GM10266 (cell line): Measurements from ENCODE around the gene EFCAB9.

Experiments
- DNase-seq: peaks from one replicate; pipeline ENCODE4 v3.0.0; 2012; ENCODE audit errors: extremely low spot score
- TF ChIP-seq, protein P1 (sequence below): IDR thresholded peaks from 2 replicates; pipeline ENCODE4 v1.5.1; 2012; ENCODE audit warnings: mild to moderate bottlenecking, low read depth; ENCODE audit not compliant: control insufficient read depth, insufficient read depth; ENCODE audit errors: missing control alignments

The EFCAB9 gene

DNA sequence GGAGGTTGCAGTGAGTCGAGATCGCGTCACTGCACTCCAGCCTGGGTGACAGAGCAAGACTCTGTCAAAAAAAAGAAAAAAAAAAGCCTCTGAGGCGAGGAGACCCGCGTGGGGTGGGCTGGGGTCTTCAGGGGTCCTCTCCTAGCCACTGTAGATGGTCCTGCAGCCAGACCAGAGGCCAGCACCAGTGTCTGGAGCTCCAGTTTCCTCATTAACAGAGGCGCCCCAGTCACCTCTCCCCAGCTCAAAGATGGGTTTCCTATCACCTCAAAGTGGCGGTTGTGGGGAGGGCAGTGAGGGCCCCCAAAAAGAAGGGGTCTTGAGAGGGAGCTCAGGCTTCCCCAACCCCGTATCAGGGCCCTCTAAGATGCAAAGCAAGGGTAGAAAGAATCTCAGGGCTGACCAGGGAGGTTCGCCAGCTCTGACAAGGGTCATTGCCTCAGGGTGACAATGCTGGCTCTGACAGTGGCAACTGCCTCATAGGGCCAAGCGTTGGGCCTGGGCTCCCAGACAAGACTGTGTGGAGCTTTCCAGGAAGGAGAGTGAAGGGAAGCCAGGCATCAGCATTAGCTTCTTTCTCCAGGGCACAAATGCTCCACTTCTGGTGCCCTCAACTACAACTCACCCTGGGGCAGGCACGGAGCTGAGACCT, 20.9 kb upstream of the EFCAB9 start:
- DNase-seq = no peak
- TF ChIP-seq, protein P1, sequence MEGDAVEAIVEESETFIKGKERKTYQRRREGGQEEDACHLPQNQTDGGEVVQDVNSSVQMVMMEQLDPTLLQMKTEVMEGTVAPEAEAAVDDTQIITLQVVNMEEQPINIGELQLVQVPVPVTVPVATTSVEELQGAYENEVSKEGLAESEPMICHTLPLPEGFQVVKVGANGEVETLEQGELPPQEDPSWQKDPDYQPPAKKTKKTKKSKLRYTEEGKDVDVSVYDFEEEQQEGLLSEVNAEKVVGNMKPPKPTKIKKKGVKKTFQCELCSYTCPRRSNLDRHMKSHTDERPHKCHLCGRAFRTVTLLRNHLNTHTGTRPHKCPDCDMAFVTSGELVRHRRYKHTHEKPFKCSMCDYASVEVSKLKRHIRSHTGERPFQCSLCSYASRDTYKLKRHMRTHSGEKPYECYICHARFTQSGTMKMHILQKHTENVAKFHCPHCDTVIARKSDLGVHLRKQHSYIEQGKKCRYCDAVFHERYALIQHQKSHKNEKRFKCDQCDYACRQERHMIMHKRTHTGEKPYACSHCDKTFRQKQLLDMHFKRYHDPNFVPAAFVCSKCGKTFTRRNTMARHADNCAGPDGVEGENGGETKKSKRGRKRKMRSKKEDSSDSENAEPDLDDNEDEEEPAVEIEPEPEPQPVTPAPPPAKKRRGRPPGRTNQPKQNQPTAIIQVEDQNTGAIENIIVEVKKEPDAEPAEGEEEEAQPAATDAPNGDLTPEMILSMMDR = no peak

DNA sequence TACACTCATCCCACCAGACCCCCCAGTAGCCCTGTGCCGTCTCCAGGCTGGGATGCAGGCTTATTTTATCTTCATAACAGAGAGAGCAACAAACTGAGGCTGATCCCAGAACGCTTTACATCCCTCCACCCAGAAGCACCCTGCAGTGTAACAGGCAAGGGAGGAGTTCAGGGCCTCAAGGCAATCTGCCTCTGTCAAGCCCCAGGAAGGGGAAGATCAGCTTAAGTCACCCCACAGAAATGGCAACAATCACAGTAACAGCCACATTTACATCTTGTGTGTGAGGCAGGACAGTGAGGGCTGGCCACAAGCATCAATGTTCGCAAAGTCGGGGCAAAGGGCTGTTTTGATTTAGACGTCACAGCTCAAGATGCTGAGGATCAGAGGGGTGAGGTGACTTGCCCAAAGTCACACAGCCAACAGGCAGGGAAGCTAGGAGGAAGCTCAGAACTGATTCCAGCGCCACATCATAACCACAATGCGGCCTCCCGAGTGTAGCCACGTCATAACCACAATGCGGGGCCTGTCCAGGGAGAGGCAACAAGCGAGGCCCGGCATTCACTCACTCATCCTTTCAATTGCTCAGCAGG, 20.3 kb upstream of the EFCAB9 start:
- DNase-seq = no peak
- TF ChIP-seq, protein P1 = no peak

DNA sequence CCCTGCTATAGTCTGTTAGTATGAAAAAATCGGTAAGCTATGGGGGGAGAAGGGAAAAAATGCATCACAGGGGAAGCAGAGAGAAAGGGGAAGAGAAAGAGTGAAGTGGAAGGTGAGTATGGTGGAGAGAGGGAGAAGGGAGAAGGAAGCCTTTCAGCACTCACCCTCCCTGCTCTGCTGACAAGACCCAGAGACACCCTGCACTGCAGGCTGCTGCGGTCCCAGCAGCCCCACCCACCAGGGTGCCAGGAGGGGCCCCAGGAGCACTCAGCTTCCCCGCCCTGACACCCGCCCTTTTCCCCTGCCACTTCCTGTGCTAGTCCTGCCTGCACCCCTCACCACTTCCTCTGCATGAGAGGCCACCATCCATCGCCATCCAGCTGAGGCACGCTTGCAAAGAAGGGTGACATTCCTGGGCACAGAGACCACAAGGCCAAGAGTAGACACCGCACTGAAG, 18.7 kb upstream of the EFCAB9 start:
- TF ChIP-seq, protein P1 = no peak
- peak; percentile 71 for DNase-seq

DNA sequence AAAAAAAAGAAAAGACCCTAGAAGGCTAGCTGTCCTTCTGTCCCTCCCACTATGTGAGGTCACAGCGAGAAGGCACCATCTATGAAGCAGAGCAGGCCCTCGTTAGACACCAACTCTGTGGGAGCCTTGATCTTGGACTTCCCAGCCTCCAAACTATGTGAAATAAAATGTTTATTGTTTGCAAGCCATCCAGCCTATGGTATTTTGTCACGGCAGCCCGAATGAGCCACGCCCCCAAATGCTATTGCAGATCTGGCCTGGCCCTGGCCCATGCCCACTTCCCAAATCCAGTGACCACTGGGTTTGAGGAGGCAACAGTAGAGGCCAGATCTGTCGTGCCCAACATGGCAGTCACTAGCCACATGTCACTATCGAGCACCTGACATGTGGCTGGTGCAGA, 16.8 kb upstream of the EFCAB9 start:
- no peak for DNase-seq
- TF ChIP-seq, protein P1 = no peak

DNA sequence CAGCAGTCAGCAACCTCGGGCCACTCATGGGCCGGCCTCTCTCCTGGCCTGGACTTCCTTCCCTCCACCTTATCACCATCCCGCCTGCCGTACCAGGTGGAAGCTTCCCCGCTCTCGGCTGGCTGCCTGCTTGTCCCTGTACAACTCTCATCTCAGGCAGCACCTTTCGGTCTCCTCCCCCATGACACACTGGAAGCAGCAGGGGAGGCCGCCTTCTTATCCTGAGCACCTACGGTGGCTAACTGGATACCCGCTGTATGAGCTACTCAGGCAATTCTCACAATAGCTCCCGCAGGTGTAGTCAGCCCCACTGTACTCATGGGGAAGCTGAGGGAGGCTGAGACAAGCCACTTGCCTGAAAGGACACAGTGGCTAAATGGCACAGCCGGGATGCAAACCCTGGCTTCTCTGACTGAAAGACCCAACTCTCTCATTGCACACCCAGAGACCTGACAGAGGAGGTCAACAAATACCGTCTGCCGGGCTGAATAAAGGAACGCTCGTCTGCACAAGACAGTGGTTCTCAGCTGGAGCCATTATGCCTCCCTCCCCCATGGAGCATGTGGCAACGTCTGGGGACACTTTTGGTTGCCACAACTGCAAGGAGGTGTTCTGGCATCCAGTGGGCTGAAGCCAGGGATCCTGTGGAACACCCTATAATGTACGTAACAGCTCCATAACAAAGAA, 15.5 kb upstream of the EFCAB9 start:
- DNase-seq = no peak
- TF ChIP-seq, protein P1 = no peak

DNA sequence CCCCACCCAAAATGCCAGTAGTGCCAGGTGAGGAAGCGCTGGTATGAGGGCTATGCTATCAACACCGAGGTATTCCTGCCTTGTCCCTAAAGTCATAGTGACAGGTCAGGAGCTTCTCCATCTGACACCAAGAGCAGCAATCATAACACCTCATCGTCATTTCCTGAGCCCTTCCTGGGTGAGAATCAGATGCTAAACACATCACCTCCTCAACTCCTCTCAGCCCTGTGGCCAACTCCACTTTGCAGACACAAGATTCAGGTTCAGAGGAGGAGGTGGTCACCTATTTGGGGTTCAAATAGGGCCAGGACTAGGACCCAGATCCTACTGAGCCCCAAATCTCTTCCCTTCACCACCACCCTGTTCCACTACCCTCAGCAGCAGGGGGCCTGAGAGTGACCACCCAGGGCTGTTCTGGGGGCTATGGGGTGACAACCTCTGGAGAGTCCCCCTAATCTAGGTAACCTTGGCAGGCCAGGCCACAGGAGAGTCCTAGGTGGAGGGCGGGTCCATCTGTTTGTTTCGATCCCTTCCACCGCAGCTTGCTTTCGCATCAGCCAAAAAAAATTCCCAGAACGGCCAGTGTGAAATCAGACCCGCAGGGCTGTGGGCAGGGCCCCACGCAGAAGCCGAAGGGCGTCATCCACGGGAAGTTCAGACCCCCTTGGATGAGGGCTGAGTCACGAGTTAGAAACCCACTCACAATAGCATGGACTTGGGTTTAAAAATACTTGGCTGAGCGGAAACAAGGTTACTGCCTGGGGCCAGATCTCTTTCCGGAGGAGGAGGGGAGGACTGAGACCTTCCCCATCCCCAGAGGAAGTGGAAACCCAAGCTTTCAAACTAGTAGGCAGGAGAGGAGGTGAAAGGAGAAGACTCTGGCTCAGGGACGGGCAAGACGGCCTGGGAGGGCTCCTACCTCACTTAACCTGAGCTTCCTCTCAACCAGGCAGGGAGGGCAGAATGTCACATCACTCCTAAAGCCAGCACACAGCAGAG, 14.7 kb upstream of the EFCAB9 start:
- TF ChIP-seq, protein P1 = no peak
- peak; percentile 62 for DNase-seq
